HG02571 (cell line): ENCODE results near the gene ABCB8.

Source experiments
- ATAC-seq: cut with Tn5 transposase; IDR thresholded peaks from one replicate; pipeline ENCODE4 v1.9.1; 2021; ENCODE audit warnings: mild to moderate bottlenecking, moderate library complexity; ENCODE audit not compliant: unreplicated experiment

ABCB8 gene

GRCh38 chr7:151083071-151083823, 55.0 kb downstream of the ABCB8 start, which contains the start of gene TMUB1:
Gene TMUB1 (minus strand): TSS chr7:151083493. CDS start chr7:151082563, 930 bp downstream.
- ATAC-seq, result peak; percentile 42

DNA sequence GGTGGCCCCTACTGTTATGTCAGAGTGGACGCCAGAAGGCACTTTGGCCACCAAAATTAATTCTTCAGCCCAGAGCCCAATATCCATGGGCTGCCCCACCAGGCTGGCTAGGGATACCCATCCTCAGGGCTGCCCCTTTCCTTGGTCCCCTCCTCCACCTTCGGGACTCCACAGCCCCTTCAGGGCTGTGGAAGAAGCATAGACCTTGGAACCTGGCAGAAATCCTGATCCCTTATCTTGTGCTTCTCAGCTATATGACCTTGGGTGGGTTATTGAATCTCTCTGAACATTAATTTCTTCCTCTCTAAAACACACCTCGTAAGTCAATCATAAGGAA, 55.5 kb downstream of the ABCB8 start:
- no peak for ATAC-seq

DNA sequence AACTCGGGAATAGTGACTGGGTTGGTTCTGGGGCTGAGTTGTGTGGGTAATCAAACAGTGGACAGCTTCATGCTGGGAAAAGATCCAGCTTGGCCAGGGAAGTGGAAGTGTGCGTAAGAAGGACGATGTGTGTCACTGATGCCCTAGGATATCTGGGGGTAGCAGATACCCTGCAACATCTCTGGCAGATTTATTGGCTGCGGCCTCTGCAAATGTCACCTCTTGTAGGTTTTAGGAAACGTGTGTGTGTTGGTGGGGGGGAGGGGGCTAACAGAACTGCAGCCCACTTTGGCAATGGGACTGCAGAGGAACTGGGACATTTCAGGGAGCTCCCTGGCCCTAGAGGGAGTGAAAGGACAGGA, 57.1 kb downstream of the ABCB8 start:
- ATAC-seq, result no peak

DNA sequence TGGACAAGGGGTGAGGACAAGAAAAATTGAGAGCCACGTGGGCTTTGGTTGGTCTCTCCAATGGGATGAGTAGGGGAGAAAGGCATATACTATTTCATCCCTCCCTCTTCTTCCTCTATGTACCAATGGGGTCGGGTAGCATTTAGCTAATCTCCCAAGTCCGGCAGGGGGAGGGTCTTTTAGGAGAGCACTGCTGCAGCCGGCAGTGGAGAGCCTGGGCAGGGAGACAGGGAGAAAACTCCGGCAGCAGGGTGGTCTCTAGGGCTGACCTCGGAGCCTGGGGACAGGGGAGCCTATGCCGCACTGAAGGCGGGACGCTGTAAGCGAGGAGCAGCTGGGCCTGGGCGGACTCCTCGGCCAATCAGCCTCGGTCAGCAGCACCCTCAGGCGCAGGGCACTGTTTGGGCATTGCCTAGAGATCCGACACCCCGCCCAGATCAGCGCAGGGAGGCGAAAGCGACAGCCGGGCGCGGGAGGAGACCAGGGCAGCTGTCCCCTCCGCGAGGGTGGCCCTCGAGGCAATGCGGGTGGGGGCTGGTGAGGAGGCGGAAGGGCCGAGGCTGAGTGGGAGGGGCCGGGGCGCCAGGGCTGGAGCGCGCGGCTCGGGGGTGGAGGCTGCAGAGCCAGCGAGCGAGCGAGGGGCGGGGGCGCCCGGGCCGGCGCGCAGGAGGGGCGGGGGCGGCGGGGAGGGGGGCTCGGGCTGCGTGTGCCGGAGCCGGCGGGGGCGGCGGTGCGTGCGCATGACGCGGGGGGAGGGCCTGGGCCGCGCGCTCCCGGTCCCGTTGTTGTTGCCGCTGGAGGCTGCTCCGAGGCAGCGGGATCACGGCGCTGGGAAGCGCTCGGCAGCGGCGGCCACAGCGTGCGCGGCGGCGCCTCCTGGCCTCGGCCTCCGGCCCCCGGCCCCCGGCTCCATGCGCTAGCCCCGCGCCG, 57.7 kb downstream of the ABCB8 start, which contains the start of gene AGAP3:
AGAP3 (plus strand) TSS at position 785 of the 930 bp plus-strand sequence. CDS start 267 bp downstream, outside the sequence.
- ATAC-seq, result peak; percentile 40

DNA sequence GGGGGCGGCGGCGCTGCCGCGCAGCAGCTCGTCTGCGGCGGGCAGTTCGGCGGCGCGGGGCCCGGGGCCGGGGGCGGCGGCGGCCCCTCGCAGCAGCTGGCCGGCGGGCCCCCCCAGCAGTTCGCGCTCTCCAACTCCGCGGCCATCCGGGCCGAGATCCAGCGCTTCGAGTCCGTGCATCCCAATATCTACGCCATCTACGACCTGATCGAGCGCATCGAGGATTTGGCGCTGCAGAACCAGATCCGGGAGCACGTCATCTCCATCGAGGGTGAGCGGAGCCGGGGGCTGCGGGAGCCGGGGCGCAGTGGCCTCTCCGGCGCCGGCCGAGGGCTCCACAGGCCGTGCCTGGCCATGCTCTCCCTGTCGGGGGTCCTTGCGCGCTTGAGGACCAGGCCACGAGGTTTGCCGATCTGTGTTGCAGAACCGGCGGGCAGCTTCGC, 58.6 kb downstream of the ABCB8 start:
- no peak for ATAC-seq

- no peak for ATAC-seq
Measured at GRCh38 chr7:151087245-151088018, 59.2 kb downstream of the ABCB8 start.

GRCh38 chr7:151088019-151088855, 60.0 kb downstream of the ABCB8 start:
- no peak for ATAC-seq

- ATAC-seq, result no peak
Measured at GRCh38 chr7:151088856-151089699, 60.8 kb downstream of the ABCB8 start.

GRCh38 chr7:151089893-151090730, 61.9 kb downstream of the ABCB8 start:
- ATAC-seq, result no peak

GRCh38 chr7:151091003-151091402, 62.8 kb downstream of the ABCB8 start:
- no peak for ATAC-seq

GRCh38 chr7:151091431-151091830, 63.2 kb downstream of the ABCB8 start:
- no peak for ATAC-seq

GRCh38 chr7:151091988-151092387, 63.7 kb downstream of the ABCB8 start:
- ATAC-seq, result no peak

- no peak for ATAC-seq
Measured at GRCh38 chr7:151093748-151094147, 65.5 kb downstream of the ABCB8 start.

- no peak for ATAC-seq
Measured at GRCh38 chr7:151094675-151095074, 66.4 kb downstream of the ABCB8 start.

DNA sequence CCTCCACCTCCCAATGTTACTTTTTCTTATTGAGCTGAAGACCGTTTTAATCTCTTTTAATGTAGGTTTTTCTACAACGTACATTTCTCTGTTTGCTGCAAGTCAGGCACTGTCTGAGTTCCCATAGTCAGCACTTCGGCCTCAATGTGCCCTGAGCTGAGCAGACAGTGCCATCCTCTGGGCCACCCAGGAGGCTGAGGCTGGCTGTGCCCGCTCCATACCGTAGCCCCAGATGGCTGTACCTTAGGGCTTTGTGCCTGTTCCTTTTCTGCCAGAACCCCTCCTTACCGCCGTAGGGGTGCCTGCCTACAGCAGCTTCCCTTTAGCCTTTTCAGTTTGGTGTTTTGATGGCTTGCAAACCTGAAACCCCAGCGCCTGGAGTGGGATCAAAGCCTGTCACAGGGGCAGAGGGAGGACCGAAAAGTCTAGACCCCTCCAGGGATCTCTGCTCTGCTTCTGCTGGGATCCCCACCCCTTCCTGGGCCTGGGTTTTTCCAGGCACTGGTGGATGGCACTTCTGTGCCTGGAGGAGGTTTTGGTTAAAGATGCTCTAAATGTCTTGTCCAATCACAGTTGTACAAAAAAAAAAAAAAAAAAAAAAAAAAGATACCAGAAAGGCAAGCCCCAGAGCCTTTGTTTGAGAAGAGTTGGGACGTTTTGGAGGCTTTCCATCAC, 67.0 kb downstream of the ABCB8 start:
- no peak for ATAC-seq

DNA sequence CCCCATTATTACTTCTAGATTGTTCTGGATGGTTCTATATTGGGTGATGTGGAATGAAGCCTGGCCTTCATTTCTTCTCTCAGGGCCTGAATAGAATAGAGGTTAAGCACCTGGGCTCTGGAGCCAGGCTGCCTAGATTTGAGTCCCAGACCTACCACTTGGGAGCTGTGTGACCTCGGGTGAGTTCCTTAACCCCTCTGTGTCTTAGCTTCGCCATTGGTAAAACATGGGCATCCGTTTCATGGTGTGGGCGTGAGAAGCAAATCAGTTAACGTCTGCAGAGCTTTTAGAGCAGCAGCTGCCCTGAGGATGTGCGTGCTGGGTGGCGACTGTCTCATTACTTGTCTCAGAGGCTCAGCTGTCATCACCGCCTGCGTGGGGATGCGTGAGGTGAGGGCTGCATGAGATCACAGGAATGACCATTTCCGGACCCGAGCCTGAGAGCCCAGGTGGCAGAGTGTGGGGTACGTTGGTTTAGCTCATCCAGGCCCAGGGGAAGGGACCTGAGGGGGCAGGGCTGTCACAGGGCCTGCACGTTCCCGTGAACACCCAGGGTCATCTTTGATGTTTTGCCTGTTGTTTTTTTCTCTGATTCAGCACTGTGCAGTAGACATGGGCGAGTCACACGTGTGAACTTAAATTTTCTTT, 67.7 kb downstream of the ABCB8 start:
- ATAC-seq, result no peak
